NCI-H748 (cell line): ENCODE results near the gene PHACTR1.
A peak's percentile ranks its signal among the peaks of the same experiment; 100 is the strongest.

Experiments used
- DNase-seq: peaks from one replicate; lab custom pipeline; 2025; ENCODE audit not compliant: unreplicated experiment; lab: John Stamatoyannopoulos, UW

PHACTR1 gene

DNA sequence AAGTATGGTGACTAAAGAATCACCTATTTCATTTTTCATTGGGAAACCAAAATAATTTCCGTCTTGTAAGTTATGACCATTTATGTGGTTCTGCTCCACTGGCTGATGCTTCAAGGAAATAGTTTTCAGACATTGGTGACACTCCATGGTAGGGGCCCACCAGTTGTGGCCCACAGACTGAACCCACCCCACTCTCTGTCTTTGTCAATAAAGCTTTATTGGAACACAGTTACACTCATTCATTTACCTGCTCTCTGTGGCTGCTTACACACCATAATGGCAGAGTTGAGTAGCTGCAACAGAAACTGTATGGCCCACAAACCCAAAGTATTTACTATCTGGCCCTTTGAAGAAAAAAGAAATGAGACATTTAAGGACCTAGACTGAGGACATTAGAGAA lies 533.2 kb downstream of the PHACTR1 start:
- no peak for DNase-seq

GRCh38 chr6:13250703-13251102 lies 534.1 kb downstream of the PHACTR1 start:
- DNase-seq: no peak

DNA sequence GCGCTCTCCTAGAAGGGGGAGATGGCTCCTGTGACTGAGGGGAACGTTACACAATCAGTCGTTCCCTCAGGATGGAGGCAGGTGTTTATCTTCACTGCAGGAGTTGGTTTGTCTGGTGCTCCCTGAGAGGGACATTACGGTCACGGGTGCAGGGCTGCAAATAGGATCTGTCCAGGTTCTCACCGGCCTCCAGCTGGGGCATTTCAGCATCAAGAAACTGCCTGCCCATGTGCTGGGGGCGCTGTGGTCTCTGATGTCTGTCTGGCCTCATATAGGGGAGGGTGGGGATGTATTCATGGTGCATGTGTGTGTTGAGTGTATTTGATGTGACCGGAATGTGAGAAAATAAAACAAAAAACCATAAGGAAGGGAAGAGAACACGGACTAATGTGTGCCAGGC lies 534.7 kb downstream of the PHACTR1 start:
- peak; percentile 16 for DNase-seq

DNA sequence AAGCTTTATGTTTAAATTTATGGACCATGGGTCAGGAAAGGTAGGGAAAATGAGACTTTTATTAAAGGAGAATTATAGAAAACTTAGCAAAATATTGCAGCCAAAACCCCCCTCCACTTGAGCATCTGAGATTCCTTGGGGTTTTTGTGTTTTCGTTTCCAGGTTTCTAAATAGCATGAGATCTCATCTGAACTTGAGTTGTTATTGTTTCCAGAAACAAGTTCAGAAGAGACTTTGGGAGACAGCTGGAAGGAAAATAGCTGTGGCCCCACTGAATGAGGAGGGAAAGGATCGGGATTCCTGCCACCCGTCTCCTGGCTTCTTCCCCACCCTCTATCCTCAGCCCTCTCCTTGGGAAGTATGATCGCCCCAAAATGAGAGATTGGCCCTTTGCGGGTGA lies 536.2 kb downstream of the PHACTR1 start:
- DNase-seq: no peak

GRCh38 chr6:13253272-13253671 lies 536.7 kb downstream of the PHACTR1 start:
- DNase-seq: no peak

DNA sequence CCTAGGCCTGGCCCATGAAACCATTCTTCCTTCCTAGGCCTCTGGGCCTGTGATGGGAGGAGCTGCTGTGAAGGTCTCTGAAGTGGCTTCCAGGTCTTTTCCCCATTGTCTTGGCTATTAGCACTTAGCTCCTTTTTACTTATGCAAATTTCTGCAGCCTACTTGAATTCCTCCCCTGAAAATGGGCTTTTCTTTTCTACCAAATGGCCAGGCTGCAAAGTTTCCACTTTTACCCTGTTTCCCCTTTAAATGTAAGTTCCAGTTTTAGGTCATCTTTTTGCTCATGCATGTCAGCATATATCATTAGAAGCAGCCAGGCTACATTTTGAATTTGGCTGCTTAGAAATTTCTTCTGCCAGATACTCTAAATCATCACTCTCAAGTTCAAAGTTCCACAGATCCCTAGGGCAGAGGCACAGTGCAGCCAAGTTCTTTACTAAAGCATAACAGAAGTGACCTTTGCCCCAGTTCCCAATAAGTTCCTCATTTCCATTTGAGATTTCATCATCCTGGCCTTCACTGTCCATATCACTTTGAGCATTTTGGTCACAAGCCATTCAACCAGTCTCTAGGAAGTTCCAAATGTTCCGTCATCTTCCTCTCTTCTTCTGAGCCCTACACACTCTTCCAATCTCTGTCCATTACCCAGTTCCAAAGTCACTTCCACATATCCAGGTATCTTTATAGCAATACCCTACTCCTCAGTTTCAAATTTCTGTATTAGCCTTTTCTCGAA lies 539.9 kb downstream of the PHACTR1 start:
- DNase-seq: no peak

DNA sequence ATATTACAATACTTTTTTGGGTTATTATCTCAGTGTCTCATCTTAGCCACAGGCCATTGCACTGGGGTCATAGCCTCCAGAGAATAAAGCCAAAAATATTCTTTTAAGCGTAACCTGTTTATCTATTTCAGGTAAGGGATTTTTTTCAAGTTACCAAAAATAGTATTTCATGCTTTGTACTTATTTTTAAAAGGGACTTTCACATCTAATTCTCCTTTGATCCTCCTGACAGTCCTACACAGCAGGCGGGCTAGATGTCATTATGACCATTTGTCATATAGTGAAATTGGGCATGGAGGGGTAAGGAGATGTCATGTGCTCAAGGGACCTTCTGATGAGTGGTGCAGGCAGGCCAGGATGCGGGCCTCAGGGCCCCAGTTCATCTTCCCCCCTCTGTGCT lies 542.8 kb downstream of the PHACTR1 start:
- DNase-seq: no peak

- DNase-seq: no peak
These were observed 543.6 kb downstream of the PHACTR1 start for GRCh38 chr6:13260101-13260598.

- no peak for DNase-seq
These were observed 544.3 kb downstream of the PHACTR1 start for GRCh38 chr6:13260831-13261230.

DNA sequence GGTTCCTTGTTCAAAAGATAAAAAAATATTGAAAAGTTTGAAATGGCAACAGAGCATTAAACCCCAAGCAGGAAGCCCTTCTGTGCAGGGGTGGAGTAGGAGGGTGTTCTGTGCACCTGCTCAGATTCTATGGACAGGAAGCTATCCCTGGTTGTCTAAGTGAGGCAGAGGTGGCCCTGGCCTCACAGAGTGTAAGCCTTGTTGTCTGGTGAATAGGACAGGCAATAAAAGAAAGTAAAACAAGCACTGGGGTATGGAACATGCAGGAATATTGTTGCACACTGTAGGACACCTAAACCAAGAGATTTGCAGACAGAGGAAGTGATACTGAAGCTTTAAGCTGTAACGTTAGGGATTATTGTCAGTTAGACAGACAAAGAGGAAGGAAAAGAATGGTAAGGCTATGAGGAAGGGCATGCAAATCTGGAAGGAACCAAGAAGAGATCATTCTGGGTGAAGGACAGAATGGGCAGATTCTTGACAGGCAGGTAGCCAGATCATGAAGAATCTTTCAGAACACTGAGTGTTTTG lies 545.0 kb downstream of the PHACTR1 start:
- DNase-seq: peak; percentile 18

DNA sequence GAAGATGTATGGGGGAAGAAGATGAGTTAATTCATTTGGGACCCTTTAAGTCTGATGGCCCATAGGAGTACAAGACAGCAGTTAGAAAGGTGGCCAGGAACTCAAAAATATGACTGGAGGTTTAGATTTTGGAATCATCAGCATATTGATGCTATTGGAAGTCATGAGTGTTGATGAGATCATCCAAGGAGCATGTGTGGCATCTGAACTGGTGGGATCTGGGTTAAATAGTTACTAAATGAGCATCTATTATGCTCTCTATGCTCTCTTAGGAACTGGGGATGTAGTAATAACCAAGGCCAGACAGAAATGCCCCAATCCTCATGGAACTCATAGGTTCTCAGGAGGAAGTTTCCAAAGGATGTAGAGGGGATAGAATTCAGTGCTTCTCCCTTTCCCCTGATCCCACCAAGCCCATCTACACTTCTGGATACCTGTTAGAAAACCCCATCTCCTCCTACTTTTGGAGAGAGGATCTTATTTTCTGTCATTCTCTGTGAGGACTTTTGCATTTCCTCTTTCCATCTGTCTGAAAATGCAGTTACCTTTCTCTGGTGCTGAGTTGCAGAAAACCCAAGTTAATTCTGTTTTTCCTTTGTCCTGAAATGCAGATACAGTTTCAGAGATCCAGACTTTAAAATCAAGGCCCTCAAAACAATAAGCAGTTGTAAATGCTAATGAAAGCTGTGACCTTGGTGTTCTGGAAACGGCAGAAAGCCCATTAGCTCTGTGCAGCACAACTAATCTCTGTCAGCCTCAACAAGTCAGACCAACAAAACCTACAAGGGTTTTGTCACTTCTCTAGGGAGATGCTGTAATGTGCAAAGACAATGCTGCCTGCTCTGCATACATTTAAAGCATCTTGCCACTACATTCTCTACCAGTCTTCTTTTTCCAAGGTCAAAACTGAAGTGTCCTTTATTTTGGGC lies 546.0 kb downstream of the PHACTR1 start:
- no peak for DNase-seq

- DNase-seq: no peak
These were observed 547.1 kb downstream of the PHACTR1 start for GRCh38 chr6:13263669-13264068.

GRCh38 chr6:13267142-13267651 lies 550.6 kb downstream of the PHACTR1 start:
- DNase-seq: no peak

DNA sequence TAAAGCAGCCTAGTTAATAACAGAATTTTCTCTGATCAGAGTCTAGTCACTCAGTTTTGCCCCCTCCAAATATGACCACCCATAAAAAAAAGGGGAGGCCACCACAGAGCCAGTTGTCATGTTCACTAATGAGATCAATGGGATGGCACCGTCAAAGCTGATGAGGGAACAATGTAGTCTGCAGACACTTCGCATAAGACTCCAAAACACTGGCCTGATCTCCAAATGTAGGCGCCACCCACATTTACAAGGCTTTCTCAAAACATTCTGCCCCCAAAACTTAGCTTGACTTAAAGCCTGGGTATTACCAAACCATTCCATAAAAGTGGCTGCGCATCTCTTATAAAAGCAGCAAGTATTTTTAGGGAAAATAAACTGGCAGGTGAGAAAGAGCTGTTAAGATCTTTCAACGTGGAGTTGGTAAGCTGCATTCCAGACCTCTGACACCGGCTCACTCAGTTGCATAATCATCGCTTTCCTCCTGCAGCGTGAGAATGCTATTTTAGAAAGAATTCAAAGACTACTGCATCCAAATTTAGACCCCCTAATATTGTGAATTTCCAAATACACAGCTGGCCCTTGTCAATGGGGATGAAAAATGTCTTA lies 552.4 kb downstream of the PHACTR1 start:
- DNase-seq: no peak

GRCh38 chr6:13272131-13273046 lies 555.8 kb downstream of the PHACTR1 start:
- DNase-seq: no peak

- DNase-seq: no peak
These were observed 556.8 kb downstream of the PHACTR1 start for GRCh38 chr6:13273202-13273930.

DNA sequence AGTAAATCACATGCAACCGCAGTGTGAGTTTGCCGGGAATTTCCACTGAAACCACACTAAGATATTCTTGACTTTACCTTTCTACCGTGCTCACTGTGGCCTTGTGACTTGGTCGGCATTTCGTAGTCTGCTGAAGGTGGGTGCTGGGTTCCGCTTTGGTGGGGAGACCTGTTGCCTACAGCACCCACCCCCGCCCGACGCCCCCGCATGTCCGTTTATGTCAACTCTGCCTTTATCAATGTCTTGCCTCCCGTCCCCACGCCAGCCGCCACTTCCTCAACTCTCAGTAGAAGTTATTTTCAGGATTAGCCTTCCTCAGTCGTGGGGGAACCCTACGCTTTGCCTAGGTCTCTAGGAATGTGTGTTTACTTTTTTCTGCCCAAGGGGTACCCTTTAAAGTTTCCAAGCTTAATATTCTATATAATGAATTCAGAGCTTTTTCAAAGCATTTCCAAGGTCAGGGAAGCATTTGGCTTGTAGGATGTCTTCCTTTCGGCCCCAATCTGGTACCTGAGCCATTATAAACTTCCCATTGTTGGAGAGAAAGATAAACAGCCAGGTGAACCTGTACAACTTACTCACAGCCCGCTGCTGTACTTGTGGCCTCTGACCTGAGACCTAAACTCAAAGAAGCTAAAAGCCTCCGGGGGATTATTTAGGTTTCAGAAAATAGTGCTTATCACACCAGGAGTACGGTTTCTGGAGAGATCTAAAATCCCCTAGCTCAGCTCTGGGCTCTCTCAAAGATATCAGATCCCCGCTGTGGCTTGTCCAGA lies 557.6 kb downstream of the PHACTR1 start:
- DNase-seq: no peak

DNA sequence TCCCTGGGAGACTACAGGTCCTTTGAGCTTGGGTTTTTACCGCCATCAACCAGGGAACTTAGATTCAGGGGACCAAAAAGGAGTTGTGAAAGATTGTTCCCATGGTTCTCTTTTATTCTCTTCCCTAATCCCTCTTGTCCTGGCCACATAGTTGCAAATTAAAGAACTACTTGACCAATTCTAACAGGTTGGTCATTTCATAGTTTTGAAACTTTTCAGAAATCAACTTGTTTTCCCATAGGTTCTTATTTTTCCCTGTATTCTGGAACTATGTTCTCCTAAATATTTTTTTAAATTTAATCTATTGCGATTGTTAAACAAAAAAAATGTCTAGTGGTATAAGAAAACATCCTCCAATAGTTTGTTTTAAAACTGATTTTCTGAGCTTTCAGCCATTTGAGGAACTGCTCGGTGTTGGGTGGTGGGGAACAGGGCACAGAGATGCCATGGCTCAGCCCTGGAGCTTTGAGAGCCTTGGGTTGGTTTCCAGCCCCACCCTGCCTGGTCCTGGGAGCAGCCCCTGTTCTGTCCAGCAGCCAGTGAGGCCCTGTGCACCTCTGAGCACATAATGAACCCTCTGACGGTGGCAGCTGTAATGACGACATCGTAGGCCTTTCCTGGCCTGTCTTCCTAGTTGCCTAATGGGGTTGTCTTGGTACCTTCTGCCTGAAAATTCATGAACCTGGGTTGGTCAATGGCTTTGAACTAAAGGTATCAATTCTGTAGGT lies 558.3 kb downstream of the PHACTR1 start:
- no peak for DNase-seq
